GM12801 (cell line): ENCODE measurements around the gene WSB2.

ENCODE experiments used
- CTCF ChIP-seq: IDR thresholded peaks from one replicate; pipeline ENCODE4 v1.5.1; 2011; ENCODE audit warnings: control low read depth; ENCODE audit not compliant: insufficient read length; ENCODE audit errors: extremely low read depth

Gene WSB2

GRCh38 chr12:117998719-117999118 is 62.3 kb downstream of the WSB2 start:
- no peak for TF ChIP-seq CTCF

- no peak for TF ChIP-seq CTCF
Measured at GRCh38 chr12:117994551-117995438, 66.2 kb downstream of the WSB2 start.

- no peak for TF ChIP-seq CTCF
Measured at GRCh38 chr12:117986705-117987469, 74.1 kb downstream of the WSB2 start.

DNA sequence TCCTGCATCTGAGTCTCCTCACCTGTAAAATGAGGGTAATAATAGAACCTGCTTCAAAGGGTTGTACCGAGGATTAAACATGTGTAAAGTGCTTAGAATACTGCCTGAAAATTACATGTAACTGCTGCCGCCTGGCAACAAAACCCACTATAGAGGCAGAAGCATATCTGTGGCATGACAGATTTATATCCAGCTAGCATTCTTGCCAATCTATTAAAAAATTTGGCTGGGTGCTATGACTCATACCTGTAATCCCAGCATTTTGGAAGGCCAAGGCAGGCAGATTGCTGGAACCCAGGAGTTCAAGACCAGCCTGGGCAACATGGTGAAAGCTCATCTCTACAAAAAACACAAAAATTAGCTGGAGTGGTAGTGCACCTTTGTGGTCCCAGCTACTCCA is 75.8 kb downstream of the WSB2 start:
- TF ChIP-seq CTCF = no peak
